ENCODE measurements around the gene SF3A2. TPM values are rescaled to one million over a fixed set of nuclear protein-coding genes. Genes with fewer than 3 reads are reported as not detected.

SF3A2 gene
- total RNA-seq, 4 donors from 2014 or later = 25.7 to 39.8 (median 30.3) TPM

- H3K9me3 ChIP-seq = no peaks in the 10 kb centered on the region
- TF ChIP-seq POLR2A (IDR thresholded peaks at IDR 0.05) = peak; percentile 99 to 100
- TF ChIP-seq CTCF (IDR thresholded peaks at IDR 0.05) = peak in 2 of 6 experiments; percentile 38 to 44
- peak; percentile 98 for DNase-seq
- peak overlapping the region; percentile 99 to 100 (median 100) for H3K4me3 ChIP-seq (replicated peaks in 1 of 3)
- H3K4me1 ChIP-seq = peaks cover 16 to 52% of the 10 kb centered on the region in 2 donors
- 1% methylated on average over 30 to 52 of the region's 103 CpGs for WGBS, 2 donors
- H3K36me3 ChIP-seq = peaks cover 13 to 24% of the 10 kb centered on the region in 2 donors
- intact Hi-C loops (cut with DNase I) = loop anchor here (2.0 to 5.0 kb wide), 2 partner anchors 33 to 107 kb away; partner anchors contain the start of genes DOT1L, PLEKHJ1 and SF3A2
- H3K27me3 ChIP-seq = no peaks in the 10 kb centered on the region
- peak overlapping the region; percentile 98 to 100 (median 99) for H3K27ac ChIP-seq
Observed at GRCh38 chr19:2269244-2270156, 32.9 kb downstream of the SF3A2 start.

- TF ChIP-seq CTCF (IDR thresholded peaks at IDR 0.05) (no peak), POLR2A (IDR thresholded peaks at IDR 0.05) (no peak)
- Histone ChIP-seq H3K27ac (peak overlapping the region; percentile 98 to 100 (median 99)), H3K27me3 (no peaks in the 10 kb centered on the region), H3K4me3 (replicated peaks in 1 of 3) (peak overlapping the region; percentile 99 to 100 (median 100)), H3K4me1 (peaks cover 18 to 52% of the 10 kb centered on the region in 2 donors), H3K36me3 (peaks cover 13 to 24% of the 10 kb centered on the region in 2 donors), H3K9me3 (no peaks in the 10 kb centered on the region)
- WGBS, 2 donors = 0 to 2% methylated on average over 5 to 11 of the region's 30 CpGs
- intact Hi-C loops (cut with DNase I) = loop anchor here (2.0 to 5.0 kb wide), 2 partner anchors 33 to 108 kb away; partner anchors contain the start of genes DOT1L, PLEKHJ1 and SF3A2
- DNase-seq = peak; percentile 40 to 43
Observed at GRCh38 chr19:2270157-2270422, 33.5 kb downstream of the SF3A2 start.

- Histone ChIP-seq H3K9me3 (no peaks in the 10 kb centered on the region), H3K36me3 (peaks cover 13 to 24% of the 10 kb centered on the region in 2 donors), H3K4me3 (replicated peaks in 1 of 3) (peak overlapping the region; percentile 99 to 100 (median 100)), H3K27ac (peak overlapping the region; percentile 98 to 100 (median 99)), H3K27me3 (no peaks in the 10 kb centered on the region), H3K4me1 (peaks cover 21 to 57% of the 10 kb centered on the region in 2 donors)
- peak; percentile 79 to 83 for DNase-seq
- intact Hi-C loops (cut with DNase I) = loop anchor here (2.0 to 5.0 kb wide), 2 partner anchors 34 to 108 kb away; partner anchors contain the start of genes DOT1L, PLEKHJ1 and SF3A2
- TF ChIP-seq POLR2A (IDR thresholded peaks at IDR 0.05) (peak in 1 of 2 donors; percentile 75), CTCF (IDR thresholded peaks at IDR 0.05) (no peak)
- WGBS, 2 donors = 2% methylated on average over 20 of the region's 88 CpGs; no CpG with 5 or more reads in 1 of the 2 donors
Observed at GRCh38 chr19:2270423-2271233, 34.0 kb downstream of the SF3A2 start.

DNA sequence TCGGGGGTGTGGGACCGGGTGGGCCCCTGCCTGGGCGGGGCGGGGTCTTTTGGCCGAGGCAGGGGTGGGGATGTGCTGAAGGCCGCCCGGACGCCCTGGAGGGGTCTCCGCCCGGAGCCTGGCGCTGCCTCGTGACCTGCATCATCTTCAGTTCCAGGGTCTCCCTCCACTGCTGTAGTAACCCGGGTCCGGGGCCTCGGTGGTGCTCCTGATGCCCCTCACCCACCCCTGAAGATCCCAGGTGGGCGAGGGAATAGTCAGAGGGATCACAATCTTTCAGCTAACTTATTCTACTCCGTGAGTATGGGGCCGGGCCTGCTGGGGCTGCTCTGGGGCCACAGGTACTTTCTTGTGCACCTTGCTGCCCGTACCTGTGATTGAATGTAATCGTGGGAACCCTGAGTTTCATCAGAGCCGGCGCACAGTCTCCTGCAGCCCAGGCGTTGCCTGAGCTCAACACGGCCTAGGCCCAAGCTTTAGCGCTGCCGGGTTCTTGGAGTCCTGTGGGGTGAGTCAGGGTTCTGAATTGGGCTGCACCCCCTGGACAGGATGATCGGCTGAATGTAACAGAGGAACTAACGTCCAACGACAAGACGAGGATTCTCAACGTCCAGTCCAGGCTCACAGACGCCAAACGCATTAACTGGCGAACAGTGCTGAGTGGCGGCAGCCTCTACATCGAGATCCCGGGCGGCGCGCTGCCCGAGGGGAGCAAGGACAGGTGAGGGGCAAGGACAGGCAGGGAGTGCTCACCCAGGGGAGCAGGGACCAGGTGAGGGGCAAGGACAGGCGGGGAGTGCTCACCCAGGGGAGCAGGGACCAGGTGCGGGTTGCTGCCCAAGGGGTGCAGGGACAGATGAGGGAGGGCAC lies 34.8 kb downstream of the SF3A2 start:
- peak overlapping the region; percentile 75 to 100 (median 99) for H3K4me3 ChIP-seq (replicated peaks in 1 of 3)

More for the DNA sequence above, 34.8 kb downstream of the SF3A2 start:
- Histone ChIP-seq H3K9me3 (no peaks in the 10 kb centered on the region), H3K27ac (peak overlapping the region; percentile 98 to 100 (median 99)), H3K36me3 (peaks cover 13 to 24% of the 10 kb centered on the region in 2 donors), H3K27me3 (no peaks in the 10 kb centered on the region), H3K4me1 (peaks cover 20 to 56% of the 10 kb centered on the region in 2 donors)
- no peak for DNase-seq
- intact Hi-C loops (cut with DNase I) = loop anchor here (2.0 to 5.0 kb wide), 2 partner anchors 35 to 109 kb away; partner anchors contain the start of genes DOT1L, PLEKHJ1 and SF3A2
- 36 to 48% methylated on average over 29 to 35 of the region's 43 CpGs for WGBS, 2 donors
- TF ChIP-seq POLR2A (IDR thresholded peaks at IDR 0.05) (no peak), CTCF (IDR thresholded peaks at IDR 0.05) (no peak)
